NCI-H2196 (cell line): ENCODE results near the gene SLC39A1.

ENCODE experiments used
- DNase-seq: peaks from one replicate; lab custom pipeline; 2025; ENCODE audit not compliant: unreplicated experiment; lab: John Stamatoyannopoulos, UW

SLC39A1 gene

DNA sequence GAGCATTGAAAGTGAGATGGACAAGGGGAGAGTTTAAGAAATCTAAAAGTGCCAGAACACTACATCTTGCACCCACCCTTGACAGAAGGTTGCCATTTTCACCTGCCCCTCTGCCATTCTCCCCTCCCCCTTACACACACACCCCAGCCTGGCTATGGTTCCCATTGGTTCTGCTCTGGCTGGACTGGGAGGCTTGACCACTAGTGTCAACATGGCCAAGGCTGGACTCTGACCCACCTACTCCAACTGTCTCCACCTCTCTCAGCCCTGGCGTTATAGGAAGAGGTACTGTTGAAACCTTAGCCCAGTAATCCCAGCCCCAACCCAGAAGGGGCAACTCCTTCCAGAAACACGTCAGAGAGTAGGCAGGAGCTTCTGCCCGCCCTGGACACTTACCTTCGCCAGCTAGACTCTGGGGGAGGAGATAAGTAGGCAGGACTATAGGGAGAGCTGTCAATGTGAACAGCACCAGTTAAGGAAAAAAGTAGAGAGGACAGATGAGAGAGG, 9.4 kb downstream of the SLC39A1 start:
- no peak for DNase-seq

DNA sequence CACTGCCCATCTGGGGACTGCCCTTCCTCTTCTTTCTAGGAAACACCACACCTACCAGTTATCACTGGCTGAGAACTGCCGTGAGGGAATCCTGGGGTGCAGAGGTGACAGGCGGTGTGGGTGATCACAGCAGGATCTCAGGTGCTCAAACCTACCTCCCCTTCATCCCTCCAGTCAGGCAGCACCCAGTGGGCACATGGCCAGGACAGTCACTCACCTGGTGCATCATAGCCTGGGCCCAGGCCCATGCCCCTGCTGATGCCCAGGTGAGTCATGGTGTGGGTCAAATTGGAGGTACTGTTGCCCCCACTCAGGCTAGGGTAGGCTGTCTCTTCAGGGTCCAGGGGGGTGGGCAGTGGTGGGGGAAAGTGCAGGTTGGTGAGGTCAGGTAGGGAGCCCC, 11.5 kb downstream of the SLC39A1 start:
- DNase-seq, result no peak

DNA sequence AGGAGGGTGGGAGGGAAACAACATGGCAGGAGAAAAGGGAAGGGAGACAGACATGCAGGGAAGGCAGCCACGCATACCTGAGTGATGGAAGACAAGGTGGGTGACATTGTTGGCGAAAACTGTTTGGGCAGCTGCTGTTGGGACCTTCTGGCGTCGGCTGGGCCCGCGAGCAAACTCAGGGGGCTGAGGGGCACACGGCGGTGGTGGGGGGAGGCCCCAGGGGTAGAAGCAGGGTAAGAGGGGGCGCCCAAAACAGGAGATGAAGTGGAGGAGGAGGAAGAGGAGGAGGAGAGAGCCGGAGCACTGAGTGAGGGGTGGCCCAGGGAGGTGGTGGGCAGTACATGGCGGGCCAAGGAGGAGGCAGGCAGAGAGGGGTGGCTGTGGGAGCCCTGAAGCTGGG, 12.2 kb downstream of the SLC39A1 start:
- DNase-seq, result no peak

DNA sequence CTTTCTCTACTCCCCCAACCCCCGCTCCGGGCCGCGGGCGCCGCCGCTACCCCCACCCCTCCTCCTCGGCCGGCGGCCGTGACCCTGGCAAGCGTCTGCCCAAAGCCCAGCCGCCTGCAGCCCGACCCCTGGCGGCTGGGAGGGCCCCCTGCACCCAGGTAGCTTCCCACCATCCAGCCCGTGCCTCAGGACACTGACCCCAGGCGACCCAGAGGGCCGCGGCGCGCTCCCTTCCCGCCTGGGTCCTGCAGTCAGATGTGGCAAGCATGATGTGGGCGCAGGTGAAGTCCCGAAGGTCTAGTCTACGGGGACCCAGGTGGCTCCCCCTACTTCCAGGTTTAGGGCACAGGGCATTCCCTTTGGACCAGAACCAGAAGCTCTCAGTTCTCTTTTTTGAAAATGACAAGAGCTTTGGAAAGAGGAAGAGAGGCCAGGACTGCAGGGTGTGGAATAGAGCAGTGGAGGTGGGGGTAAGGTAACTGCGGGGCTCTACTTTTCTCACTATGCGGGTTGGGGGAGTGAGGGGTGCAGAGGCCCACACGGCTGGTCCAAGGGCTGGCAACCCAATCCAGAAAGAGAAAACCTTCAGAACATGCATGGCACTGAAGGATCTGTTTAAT, 16.6 kb downstream of the SLC39A1 start, which contains the start of gene DENND4B:
DENND4B (minus strand) TSS at position 97 of the 620 bp plus-strand sequence. CDS start 2,344 bp downstream, outside the sequence.
- DNase-seq, result peak; percentile 85

DNA sequence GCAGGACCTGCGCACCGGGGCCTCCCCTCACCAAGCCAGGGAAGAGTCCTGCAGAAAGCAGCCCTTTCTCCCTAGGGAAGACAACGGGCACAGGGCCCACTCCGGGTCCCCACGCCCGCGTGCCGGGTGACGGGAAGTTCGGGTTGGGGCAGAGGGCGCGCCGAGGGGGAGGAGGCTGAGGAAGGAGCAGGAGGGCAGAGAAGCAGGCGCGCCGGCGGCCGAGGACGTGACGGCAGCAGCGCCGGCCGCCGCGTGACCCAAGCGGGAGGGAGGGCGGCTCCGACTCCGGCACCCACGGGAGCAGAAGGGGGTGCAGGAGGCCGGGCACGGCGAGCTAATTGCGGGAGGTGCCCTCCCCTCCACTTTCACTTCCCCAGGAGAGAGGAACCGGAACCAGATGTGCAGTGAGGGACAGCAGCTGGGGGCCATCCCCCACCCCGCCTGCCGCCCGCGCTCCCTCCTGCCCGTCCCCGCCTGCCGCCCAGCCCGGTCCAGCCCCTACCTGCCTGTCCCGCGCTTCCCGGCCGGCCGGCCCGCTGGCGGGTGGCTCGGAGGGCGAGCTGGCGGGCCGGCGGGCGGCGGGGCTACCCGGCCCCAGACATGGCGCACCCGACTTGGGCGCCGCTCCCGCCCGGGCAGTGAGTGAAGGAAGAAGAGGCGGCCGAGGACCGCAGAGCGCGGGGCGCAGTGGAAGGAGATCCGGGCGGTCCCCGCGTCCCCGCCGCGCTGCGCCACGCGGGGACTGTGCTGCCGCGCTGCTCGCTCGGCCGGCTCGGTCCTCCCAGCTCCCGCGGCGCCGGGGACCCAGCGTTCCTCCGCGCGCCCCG, 17.3 kb downstream of the SLC39A1 start:
- DNase-seq, result peak; percentile 56

DNA sequence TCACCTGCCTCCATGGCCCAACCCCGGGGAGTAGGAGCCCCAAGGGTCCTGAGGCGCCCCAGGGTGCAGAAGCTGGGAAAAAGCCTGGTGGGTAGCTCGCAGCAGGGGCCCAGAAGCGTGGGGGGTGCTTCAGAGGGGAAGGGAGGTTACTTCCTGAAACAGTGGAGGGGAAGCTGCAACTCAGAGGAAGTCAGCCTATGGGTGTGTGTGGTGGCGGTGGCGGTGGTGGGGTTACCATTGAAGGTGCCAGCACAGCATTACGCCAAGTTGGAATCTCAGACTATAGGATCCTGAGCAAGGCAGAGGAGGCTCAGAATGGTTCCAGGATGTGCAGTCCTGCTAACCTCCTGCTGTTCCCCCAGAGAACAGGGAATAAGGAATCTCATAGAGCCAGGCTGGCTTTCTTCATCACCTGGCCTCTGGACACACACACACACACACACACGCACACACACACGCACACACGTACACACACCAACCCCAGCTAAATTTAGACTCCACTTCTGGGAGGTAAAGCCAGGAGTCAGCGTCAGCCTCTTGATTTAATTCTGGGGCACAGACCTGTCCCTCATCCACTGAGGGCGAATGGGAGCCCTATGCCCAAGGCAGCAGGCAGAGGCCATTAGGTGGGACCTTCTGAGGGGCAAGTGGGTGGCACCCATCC, 18.1 kb downstream of the SLC39A1 start:
- no peak for DNase-seq

DNA sequence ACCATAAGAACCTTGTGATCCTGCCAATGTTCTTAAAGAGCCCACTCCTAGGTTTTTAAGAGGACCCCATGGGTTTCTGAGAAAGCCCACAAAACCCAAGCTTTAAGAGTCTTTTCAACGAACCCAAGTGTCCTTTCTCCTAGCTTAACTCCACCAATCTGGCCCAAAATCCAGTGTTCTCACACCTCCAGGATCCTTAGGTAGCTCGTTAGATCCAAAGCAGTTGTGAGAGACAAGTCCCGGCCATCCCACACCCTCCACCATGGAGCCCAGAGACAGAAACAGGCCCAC, 18.6 kb downstream of the SLC39A1 start:
- no peak for DNase-seq

DNA sequence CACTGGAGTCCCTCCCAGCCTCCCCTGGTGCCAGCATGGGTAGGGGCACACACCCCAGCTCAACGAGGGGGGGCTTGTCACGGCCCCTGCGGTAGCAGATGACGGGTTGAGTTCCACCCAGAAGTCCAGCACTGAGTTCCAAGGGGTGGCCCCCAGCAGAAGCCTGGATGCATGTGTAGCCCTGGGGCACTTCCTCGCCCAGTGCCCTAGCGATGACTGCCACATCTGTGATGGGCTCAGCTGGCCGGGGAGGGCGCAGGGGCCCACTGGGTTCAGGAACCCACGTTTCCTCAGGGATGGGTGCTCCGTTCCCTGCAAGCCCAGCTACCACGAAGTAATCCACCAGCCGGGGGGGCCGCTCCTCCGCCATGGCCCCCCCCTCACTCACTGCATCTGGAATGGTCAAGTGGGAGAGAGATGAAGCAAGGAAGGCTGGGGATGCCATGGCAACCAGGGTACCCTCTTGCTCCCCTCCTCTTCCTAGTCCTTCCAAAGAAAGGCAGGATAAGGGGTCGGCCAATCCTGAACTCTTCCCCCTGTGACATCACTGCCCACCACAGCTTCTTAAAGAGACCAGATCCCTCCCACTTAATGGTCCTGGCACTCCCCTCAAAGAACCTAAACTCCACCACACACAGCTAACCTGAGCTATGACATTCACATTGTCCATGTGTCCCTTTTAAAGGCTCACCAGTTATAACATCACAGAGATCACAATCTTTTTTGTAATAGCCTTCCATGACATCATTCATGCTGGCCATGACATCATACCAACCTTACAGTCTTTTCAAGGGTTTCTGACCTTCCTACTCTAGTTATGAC, 19.1 kb downstream of the SLC39A1 start:
- no peak for DNase-seq

DNA sequence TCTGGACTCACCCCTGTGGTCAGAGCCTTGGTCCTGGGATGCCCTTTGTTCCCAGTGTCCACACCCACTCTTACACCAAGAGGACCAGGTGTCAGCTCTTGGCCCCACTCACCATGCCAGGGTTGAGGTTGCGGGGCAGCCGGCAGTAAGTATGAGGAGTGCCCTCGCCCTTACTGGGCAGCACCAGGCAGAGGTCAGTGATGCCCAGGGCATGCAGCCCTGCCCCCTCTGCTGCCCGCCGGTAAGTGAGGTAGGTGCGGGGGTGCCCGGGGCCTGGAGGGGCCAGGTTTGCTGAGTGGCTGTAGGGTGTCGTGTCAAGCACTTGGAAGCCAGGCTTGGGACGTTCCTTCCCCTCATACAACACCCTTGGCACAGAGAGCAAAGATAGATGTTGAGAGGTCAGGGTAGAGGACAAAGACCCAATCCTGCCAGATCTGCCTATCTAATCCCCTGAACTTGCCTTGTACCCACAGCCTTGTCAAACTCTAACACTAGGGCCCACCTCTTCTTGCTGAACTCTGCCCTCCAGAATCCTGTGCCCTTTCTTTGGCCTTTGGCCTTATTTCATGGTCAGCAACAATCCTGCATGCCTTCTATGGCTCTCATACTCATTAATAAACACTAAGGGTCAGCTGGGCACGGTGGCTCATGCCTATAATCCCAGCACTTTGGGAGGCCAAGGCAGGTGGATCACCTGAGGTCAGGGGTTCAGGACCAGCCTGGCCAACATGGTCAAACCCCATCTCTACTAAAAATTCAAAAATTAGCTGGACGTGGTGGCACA, 20.4 kb downstream of the SLC39A1 start:
- no peak for DNase-seq

DNA sequence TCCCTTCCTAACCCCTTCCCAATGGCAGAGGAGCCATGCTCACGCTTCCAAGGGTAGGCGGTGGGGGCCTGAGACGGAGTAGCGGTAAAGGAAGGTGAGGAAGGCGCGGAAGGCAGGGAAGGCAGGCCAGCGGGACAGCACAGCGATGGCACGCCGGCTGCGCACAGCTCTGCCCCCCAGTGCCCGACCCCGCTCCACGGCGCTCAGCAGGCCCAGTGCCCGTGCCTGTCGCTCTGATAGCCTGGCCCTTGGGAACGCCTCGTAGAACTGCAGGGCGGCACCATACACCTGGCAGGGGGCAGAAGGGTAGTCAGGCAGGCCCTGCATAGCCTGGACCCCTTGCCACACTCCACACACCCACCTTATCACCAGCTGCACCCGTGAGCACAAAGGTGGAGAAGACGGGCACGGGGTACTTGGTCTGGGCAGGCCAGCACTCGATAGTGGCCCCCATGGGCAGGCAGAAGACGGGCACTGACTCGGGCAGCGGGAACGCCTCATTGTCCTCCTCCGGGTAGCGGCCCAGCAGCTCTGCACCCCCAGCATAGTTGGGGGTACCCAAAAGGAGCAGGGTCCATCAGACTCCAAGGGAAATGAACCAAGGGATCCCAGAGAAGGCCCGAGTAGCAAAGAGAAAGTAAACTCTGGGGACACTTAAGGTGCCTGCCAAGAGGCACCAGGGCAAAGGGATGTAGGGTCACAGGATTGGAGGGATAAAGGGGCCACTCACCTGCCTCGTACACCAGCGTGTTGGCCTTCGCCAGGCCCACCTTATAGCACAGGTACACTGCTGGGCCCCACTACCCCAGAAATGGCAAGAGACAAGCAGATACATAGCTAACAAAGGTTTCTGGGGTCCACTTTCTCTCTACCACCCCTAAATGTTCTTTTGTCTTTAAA, 21.3 kb downstream of the SLC39A1 start:
- DNase-seq, result no peak

DNA sequence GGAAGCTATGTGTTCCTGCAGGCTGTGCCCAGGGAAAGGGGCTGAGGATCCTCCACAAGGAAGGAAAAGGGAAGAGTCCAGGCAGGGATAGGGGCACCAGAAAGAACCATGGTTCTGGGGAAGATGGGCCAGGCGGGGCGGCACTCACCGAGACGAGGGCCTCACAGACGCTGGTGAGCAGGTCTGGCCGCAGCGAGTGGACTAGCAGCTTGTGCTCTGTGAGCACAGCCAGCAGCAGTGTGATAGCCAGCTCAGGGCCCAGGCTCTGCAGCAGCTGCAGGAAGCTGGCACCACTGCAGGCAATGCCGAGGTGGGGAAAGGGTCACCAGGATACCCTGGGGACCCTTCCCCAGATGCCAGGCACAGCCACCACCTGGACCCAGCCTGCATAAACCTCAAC, 22.6 kb downstream of the SLC39A1 start:
- DNase-seq, result no peak

DNA sequence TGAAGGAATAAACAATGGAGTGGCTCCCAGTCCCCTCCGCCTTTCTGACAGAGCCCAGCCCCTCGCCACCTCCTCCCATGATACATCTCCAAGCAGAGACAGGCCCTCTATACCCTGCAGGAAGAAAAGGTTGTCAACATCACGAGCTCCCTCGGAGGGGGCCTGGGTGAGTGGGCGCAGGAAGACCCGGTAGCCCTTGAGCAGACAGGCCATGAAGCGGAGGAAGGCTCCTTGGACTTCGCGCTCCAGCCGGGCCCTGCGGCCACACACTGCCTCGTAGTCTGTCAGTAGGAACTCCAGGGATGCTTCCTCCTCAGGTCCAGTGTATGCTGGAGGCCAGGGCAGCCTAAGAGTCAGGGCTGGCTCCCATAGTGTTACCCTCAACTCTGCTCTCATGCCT, 23.9 kb downstream of the SLC39A1 start:
- no peak for DNase-seq

DNA sequence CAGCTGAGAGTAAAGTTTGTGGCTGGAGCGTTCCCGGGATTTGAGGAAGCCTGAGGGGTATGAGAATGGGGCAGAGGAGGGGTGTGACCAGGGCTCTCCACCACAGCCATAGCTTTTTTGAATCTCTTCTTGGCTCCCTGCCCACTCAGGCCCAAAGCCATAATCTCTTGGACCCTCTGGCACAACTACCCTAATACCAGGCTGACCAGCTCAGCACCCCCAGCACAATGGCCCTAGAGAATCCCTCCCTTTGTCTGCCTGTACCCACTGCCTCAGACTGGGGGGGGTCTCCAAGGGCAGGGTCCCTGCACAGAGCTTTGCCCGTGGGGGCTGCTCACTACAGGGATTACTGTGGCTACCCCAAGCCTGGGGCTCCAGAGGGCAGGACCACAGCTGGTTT, 24.3 kb downstream of the SLC39A1 start:
- no peak for DNase-seq

DNA sequence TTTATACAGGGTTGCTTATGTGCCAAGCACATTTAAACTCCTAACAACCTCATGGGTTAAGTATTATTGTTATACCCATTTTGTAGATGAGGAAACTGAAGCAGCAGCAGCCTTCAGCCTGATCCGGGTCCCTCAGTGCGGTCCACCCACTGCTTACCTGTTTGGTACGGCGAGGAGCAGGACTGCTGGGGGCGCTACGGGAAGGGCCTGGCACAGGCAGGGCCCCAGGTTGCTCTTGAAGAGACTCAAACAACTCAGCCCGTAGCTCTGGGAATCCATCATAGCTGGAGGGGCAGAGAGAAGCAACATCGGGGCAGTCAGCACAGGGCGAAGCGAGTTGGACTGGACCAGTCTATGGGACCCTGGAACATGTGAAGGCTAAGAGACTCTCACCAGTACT, 26.0 kb downstream of the SLC39A1 start:
- no peak for DNase-seq

DNA sequence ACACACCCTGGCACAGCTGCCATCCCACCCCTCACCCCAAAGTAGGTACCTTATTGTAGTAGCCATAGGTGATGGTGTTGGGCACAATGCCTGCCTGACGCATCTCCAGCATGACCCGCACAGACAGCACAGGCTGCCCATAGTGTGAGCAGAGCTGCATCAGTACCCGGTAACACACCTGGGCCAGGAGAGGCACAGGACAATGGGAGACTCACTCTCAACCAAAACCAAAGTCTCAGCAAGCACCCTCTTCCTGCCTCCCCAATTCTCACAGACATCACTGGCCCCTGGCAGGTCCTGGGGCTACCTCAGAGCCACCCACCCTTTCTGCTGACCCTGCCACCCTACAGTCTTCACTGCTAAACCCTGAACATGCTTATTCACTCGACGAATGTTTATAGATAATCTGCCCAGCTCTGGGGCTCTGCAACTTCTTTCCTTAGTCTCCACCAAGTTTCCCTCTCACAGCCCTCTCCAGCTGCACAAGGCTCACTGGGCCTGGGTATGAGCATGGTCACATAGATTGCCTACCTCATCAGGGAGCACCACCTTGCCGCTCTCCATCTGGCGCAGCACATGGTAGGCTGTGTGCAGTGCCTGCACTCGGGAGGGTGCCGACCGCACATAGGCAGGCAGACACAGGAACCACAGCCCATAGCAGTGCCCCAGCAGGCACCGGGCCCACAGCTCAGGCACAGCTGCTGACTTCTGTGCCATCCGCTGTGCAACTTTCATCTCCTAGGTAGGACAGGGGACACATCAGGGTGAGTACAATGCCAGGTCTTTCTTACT, 27.1 kb downstream of the SLC39A1 start:
- DNase-seq, result no peak

DNA sequence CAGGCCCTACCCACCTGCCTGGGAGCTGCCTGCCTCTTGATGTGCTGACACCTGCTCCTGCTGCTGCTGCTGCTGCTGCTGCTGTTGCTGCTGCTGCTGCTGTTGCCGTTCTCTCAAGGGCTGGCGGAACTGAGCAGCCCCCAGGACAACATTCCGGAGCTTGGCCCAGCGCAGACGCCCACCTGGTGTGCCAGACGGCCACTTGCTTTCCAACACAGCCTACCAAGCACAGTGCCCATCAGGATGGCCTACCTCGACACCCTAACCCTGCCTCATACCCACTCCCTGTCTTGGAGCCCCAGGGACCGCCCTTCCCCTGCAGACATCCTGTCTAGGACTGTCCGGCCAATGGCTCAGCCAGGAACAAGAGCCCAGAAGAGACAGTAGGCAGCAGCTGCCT, 28.6 kb downstream of the SLC39A1 start:
- no peak for DNase-seq

DNA sequence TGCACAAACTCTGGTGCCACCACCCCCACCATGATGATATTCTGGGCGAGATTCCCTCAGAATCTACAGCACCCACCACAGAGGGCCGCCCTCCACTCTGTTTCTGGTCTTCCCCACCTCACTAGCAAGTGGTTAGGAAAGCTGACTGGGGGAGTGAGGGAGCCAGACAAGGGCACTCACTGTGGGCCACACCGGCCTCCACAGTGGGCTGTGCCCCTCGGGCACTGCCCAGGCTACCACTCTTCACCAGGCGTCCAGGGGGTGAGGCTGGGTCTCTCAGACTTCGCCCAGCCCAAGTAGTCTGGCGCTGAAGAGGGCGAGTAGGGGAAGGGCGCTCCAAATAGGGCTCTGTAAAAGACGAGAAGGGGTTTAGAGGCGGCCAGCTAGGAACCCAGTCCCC, 29.4 kb downstream of the SLC39A1 start:
- DNase-seq, result no peak

DNA sequence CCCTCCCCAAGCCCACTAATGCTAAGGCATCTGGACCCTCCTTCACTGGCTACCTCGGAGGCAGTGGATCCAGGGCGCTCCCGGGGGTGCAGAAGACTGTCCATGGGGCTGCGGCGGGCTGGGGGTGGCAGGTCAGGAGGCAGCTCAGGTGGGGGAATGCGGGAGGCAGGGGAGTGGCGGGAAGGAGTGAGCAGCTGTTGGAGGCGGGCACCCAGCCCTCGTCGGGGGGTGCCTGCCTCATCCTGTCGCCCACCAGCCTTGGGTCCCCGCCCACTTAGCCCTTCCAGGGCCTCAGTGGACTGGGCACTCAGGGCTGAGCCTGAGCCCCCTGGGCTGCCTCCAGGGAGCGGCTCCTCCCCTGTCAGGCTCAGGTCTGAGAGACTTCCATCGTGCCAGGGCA, 29.9 kb downstream of the SLC39A1 start:
- DNase-seq, result no peak
